Mesenteric fat pad (tissue), 1 donor: ENCODE results near the gene GPR78. TPM values are rescaled to one million over a fixed set of nuclear protein-coding genes. Genes with fewer than 3 reads are reported as not detected.

Experiments used
- DNase-seq: peaks from one replicate; pipeline ENCODE4 v3.0.0-alpha.2; 2020; ENCODE audit warnings: low spot score
- total RNA-seq: library from RNA; stranded (reverse); fragmentation: NEBNext Ultra II Directional; extraction: Animal tissue kit (Norgen Biotek cat#: 25700); gene quantifications from one replicate; pipeline ENCODE4 v1.2.1, GENCODE V29; 2021
- donor health status: DM: yes; HTN: yes; CAD: no.

Gene GPR78
- total RNA-seq, 1 donor from 2014 or later: not detected

DNA sequence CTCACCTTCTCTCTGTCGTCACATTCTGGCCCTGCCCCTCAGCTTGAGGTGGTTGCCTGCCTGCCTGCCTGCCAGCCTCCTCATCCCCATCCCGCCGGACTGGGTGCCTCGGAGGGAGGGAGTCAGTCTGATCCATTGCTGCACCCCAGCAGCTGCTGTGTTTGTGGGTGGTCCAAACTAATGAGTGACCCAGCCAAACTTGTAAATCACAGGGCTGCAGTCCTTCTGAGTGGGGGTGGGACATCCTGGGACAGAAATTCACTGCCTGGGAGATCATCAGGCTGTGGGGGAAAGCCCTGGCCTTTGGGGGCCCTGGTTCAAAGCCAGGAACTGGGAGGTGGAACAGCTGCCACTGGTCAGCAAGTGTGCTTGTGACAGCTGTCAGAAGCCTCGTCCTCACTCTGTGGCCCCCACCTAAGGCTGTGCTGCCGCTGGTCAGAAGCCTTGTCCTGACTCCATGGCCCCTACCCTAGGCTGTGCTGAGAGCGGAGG lies 5.6 kb downstream of the GPR78 start:
- DNase-seq: peak; percentile 74

DNA sequence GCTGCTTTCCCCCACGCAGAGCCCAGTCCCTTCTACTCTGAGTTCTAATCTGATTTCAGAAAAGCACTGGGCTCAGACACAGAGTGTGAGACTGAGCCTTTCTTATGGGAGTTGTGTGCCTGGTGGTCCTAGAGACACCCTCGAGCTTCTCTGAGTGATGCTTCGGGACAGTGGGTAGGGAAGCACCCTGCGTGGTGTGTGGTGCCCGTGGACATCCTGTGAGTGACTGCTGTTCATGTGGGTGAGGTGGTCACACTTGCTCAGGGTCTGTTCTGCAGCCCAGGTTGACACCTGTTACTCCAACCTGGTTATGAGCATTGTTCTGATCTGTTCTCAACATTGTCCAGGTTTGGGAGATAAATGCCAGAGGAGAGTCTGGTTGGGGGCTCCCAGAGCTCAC lies 6.1 kb downstream of the GPR78 start:
- peak; percentile 43 for DNase-seq

GRCh38 chr4:8586671-8587468 lies 6.7 kb downstream of the GPR78 start:
- peak; percentile 67 for DNase-seq

DNA sequence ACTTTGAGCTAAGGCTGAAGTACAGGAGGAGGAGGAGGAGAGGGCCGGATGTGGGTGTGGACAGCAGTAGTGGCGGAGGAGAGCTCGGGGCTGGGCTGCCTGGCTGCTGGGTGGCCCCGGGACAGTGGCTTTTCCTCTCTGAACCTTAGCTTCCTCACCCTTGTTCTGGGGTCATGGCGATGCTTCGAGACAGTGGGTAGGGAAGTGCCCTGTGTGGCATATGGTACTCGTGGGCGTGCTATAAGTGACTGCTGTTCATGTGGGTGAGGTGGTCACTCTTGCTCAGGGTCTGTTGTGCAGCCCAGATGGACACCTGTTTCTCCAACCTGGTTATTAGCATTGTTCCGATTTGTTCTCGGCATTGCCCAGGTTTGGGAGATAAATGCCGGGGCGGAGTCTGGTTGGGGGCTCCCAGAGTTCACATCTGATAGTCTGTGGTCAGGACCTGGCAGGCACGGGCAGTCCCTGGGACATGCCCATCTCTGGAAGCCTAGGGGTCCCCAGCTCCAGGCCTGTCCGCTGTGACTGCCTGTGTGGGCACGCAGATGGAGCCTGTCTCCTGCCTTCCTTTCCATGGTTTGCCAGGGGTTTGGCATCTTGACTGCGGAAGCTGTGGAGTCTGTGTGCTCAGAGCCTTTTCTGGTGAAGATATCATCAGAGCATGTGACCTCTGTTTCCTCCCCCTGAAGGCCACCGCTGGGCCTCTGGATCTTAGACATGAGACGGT lies 7.4 kb downstream of the GPR78 start:
- DNase-seq: no peak

- DNase-seq: no peak
Measured at GRCh38 chr4:8588196-8588470, 7.9 kb downstream of the GPR78 start.

- no peak for DNase-seq
Measured at GRCh38 chr4:8589336-8589735, 9.1 kb downstream of the GPR78 start.

- DNase-seq: no peak
Measured at GRCh38 chr4:8589823-8590545, 9.8 kb downstream of the GPR78 start.

DNA sequence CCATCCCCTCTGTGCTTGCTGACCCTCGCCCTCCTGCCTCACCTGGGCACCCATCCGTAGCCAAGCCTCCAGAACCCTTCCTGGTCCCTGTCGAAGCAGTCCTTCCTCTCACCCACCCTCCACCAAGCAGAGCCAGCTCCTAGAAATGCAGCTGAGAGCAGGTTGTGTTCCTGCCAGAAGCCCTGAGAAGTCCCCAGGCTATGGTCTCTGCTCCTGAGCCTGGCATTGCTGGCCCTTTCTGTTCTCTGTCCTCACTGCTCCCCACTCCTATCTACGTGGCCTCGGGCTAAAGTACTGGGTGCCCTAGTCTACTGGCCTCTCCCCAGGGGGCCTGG lies 10.3 kb downstream of the GPR78 start:
- DNase-seq: no peak

- no peak for DNase-seq
Measured at GRCh38 chr4:8591114-8591513, 10.9 kb downstream of the GPR78 start.

GRCh38 chr4:8591626-8592365 lies 11.6 kb downstream of the GPR78 start:
- DNase-seq: no peak

DNA sequence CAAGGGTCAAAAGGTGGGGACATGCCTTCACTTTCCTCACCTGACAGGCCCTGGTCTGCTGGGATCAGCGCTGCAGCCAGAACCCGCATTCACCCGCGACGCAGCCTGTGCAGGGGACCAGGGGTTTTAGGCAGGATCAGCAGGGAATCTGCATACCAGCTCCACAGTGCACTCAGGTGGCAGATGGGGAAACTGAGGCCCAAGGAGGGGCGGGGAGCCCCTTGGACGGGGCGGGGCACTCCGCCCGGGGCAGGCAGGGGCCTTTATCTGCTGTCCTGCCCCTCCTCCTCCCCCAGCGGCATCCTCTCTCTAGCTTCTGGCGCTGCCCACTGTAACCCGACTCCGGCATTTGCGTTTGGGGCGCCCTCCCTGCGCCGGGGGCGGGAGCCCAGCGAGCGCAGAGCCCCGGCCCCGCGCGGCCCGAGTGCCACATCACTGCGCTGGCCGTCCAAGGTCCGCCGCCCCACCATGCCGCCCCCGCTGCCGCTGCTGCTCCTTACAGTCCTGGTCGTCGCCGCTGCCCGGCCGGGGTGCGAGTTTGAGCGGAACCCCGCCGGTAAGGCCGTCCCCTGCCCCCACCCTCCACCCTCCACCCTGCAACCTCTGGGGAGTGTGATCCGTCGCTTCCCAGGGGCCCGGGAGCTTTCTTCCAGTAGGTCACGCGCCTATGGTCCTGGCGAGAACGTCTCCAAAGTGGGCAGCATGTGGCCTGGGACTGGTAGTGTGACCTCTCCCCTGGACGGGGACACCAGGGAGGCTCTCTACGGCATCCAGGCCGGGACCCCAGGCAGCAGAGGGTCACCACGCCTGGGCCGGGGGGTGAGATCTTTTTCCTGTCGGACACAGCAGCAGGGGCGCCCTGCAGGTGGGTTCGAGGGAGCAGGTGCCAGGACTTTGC lies 12.4 kb downstream of the GPR78 start, which contains the start of gene CPZ:
Gene CPZ, plus strand, starts transcription at position 400 of the 898 bp plus-strand sequence. Its CDS starts 69 bp downstream, at position 469.
- no peak for DNase-seq

DNA sequence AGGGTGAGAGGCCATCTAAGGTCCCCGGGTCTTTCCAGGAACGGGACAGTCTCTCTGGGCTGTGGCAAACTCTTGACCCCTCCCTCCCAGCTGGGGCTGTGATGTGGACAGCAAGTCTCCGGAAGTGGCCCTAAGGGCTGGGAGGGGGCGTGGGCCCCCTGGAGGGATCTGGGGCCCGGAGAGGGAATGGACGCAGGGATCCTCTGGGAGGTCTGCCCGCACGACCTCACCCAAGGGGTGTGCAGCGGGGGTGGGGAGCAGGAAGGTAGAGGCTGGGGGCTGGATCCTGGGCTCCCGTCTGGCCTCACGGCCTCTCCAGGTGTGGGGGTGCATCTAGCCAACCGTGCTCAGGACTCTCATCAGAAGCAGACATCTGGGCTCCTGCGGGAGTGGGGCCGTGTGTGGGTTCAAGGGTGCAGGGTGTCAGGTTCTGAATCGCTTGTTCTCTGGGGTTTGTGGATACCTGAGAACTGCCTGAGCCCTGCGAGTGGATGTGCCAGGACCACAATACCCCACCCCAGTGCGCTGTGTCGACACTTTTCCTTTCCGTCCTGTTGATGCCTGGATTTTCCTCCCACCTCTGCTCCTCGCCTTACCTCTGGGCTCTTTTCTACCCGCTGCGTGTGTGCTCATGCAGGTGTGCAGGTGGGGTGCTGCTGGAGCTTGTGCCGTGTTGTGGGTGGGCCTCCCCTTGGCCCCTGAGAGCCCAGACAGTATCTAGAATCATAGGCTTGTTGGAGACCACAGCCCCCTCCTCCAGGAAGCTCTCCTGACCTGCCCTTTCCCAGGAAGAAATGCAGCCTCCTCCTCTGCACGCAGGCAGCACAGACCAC lies 13.3 kb downstream of the GPR78 start:
- DNase-seq: no peak

- no peak for DNase-seq
Measured at GRCh38 chr4:8594097-8595038, 14.2 kb downstream of the GPR78 start.

DNA sequence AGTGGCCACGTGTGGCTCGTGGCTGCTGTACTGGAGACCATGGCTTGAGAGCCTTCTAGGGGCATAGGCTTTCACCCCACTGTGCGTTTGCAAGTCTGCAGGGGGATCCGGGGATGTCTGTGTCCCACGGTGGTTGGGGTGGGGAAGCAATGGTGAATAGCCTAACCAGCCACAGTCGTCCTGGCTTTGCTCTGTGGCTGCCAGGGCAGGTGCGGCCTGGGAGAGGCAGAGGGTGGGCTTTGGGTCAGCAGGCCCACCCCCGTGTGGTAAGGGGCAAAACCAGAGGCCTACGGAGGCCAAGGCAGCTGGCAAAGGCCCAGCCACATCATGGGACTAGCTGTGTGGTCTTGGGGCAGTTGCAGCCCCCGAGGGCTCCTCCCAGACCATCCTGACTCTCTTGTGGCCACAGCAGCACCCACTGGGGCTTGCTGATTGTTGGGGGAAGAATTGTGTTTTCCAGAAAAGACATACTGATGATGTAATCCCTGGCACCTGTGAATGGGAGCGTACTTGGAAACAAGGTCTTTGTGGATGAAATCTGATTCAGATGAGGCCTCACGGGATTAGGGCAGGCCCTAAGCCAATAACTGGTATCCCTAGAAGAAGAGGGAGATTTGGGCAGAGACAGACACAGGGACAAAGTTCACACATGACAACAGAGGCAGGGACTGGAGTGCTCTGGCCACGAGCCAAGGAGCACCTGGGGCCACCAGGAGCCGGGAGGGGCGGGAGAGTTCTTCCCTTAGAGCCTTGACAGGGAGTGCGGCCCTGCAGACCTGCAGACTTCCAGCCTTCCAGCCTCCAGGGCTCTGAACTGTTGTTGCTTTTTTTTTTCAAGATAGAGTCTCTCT lies 15.3 kb downstream of the GPR78 start:
- DNase-seq: no peak

DNA sequence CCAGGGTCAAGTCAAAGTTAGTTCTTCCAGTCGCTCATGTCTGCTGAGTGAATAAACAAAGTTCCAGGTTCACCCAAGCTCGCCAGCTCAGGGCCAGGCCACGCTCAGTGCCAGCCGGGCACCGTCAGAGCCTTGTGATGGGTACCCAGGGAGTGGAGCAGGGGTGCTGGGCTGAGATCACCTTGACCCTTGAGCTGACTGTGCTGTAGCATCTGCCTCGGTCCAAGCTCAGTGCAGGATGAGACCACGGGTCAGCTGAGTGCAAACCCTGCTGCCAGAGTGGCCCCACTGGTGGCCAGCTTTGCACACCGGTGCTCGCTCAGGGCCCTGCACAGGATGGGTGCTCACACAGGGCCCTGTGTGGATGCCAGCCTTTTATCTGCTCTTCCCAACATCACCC lies 16.7 kb downstream of the GPR78 start:
- no peak for DNase-seq

DNA sequence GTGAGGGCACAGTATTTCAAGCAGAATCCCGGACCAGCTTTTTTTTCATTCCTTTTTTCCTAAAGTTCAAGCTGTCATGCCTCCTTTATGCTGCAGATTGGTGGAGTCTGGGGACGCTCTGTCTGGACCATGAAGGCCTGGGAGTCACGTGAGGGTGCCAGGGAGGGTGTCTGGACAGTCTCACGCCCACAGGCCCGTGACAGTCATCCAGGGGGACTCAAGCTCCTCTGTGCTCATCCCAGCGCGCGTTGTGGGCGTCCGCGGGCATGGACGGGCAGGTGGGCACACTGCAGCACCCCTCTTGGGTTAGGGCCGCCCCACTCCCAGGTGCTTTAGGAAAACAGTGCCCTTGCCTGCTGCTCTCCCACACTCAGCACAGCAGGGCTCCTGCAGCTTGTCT lies 17.1 kb downstream of the GPR78 start:
- no peak for DNase-seq

DNA sequence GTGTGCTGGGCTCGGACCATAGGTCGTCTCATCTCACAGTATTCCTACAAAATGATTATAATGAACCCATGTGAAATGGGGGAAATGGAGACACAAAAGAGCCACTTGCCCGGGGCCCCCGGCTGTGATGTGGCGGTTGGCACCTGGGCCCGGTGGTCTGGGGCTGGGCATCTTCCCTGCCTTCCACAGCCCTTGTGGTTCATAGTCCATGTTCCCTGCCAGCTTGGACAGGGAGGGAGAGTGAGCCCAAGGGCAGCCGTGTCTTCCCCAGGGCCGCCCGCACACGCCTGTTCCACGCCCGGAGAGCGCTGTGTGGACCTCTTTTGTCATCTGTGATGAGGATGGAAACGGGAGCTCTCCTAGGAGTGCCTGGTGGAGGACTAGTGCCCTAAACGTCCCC lies 17.6 kb downstream of the GPR78 start:
- DNase-seq: no peak
